Keratinocyte (primary cell): Measurements from ENCODE around the gene GRM5. TPM values are rescaled to one million over a fixed set of nuclear protein-coding genes. Genes with fewer than 3 reads are reported as not detected.

ENCODE experiments used
- DNase-seq: peaks from one replicate; pipeline ENCODE4 v3.0.0-alpha.2; 2011; ENCODE audit warnings: low read depth, missing footprints, low spot score
- FAIRE-seq: peaks from 2 replicates; lab custom pipeline; 2011; peaks lifted over from hg19 to GRCh38; lab: Jason Lieb, UNC
- H2AFZ ChIP-seq: 2 replicates; pipeline ENCODE4 v1.6.0; 2012; ENCODE audit warnings: low read length, control low read depth, inconsistent platforms; ENCODE audit not compliant: control insufficient read depth
- H3K27ac ChIP-seq: 2 replicates; pipeline ENCODE4 v1.5.1; 2011; ENCODE audit warnings: low read length; ENCODE audit not compliant: control insufficient read depth, insufficient read depth
- H3K27me3 ChIP-seq: 3 replicates; pipeline ENCODE4 v1.6.0; 2011; ENCODE audit warnings: low read length; ENCODE audit not compliant: control insufficient read depth, insufficient read depth; ENCODE audit errors: extremely low read depth
- H3K36me3 ChIP-seq, 2 experiments: 2 replicates in 1 of 2; 3 replicates in 1 of 2; pipeline ENCODE4 v1.5.1; 2011; ENCODE audit warnings: low read length in 2 of 2, mild to moderate bottlenecking in 1 of 2; ENCODE audit not compliant: control insufficient read depth in 2 of 2, insufficient read depth in 2 of 2; ENCODE audit errors: extremely low read depth in 1 of 2
- H3K4me1 ChIP-seq: 3 replicates; pipeline ENCODE4 v1.5.1; 2011; ENCODE audit warnings: low read length; ENCODE audit not compliant: control insufficient read depth, insufficient read depth; ENCODE audit errors: extremely low read depth
- H3K4me2 ChIP-seq: 3 replicates; pipeline ENCODE4 v1.6.0; 2011; ENCODE audit warnings: low read depth, low read length; ENCODE audit not compliant: control insufficient read depth, insufficient read depth; ENCODE audit errors: extremely low read depth
- H3K4me3 ChIP-seq, 3 experiments: fragments of 200-600 bp in 1 of 3; sonication (generic) in 1 of 3; 2 replicates in 2 of 3; 3 replicates in 1 of 3; pipeline ENCODE4 v1.5.1; 2011 to 2016; ENCODE audit warnings: low read length in 3 of 3, mild to moderate bottlenecking in 3 of 3, control low read depth in 2 of 3, inconsistent platforms in 1 of 3, low read depth in 1 of 3, mixed read lengths in 1 of 3, mixed run types in 1 of 3, moderate library complexity in 1 of 3; ENCODE audit not compliant: control insufficient read depth in 2 of 3, insufficient read depth in 2 of 3; ENCODE audit errors: extremely low read depth in 1 of 3
- H3K79me2 ChIP-seq: 2 replicates; pipeline ENCODE4 v1.6.0; 2012; ENCODE audit warnings: low read length; ENCODE audit not compliant: control insufficient read depth, insufficient read depth
- H3K9ac ChIP-seq: 3 replicates; pipeline ENCODE4 v1.6.0; 2011; ENCODE audit warnings: low read length; ENCODE audit not compliant: control insufficient read depth, insufficient read depth; ENCODE audit errors: extremely low read depth
- H3K9me1 ChIP-seq: 3 replicates; pipeline ENCODE4 v1.6.0; 2011; ENCODE audit warnings: low read length; ENCODE audit not compliant: control insufficient read depth, insufficient read depth; ENCODE audit errors: extremely low read depth
- H3K9me3 ChIP-seq: 2 replicates; pipeline ENCODE4 v1.5.1; 2012; ENCODE audit warnings: low read depth, low read length; ENCODE audit not compliant: control insufficient read depth
- H4K20me1 ChIP-seq: 3 replicates; pipeline ENCODE4 v1.6.0; 2011; ENCODE audit warnings: low read length; ENCODE audit not compliant: control insufficient read depth, insufficient read depth; ENCODE audit errors: extremely low read depth
- CTCF ChIP-seq, 3 experiments: IDR thresholded peaks in 1 of 3; conservative IDR thresholded peaks in 1 of 3; optimal IDR thresholded peaks in 1 of 3; 2 replicates in 2 of 3; 3 replicates in 1 of 3; pipeline versions ENCODE3 to v1.5.1; 2011; ENCODE audit warnings: low read length in 3 of 3, mild to moderate bottlenecking in 3 of 3, moderate library complexity in 2 of 3, control low read depth in 1 of 3, inconsistent platforms in 1 of 3; ENCODE audit not compliant: insufficient read depth in 2 of 3; ENCODE audit errors: extremely low read depth in 1 of 3
- EZH2 ChIP-seq: IDR thresholded peaks from one replicate; pipeline ENCODE4 v1.6.1; 2012; ENCODE audit warnings: inconsistent platforms, mild to moderate bottlenecking, low read length, moderate library complexity
- dilution Hi-C: fragments of 300-500 bp; cut with MboI; formaldehyde crosslinking; loops from one replicate; pipeline ENCODE4 v1.7.0; 2020; ENCODE audit warnings: low sequenced_read_pairs; ENCODE audit not compliant: extremely low pct_ligation_motif_present
- polyA plus RNA-seq, 5 experiments: library from polyadenylated mRNA; depleted of rRNA in 3 of 5; stranded (reverse) in 3 of 5; stranded (forward) in 1 of 5; unstranded in 1 of 5; fragments of >200 nt; gene quantifications; 1 replicate in 1 of 5; 2 replicates in 3 of 5; 3 replicates in 1 of 5; pipeline versions ENCODE4 v1.2.1 to v1.2.3, GENCODE V29; 2011 to 2012; ENCODE audit warnings: missing spikeins in 2 of 5, low read depth in 1 of 5, low replicate concordance in 1 of 5

Gene GRM5
- polyA plus RNA-seq, 1 donor (not counting 4 experiments of a cell fraction or from before 2014, with no cell fraction given) = not detected

- no peak for FAIRE-seq
- DNase-seq = no peak
- Histone ChIP-seq H3K9me1 (no peaks in the 10 kb centered on the region), H3K4me2 (no peak overlapping the region), H3K9me3 (no peaks in the 10 kb centered on the region), H3K36me3 (no peaks in the 10 kb centered on the region), H3K79me2 (no peaks in the 10 kb centered on the region), H2AFZ (no peak overlapping the region), H3K27me3 (no peaks in the 10 kb centered on the region), H3K4me3 (no peak overlapping the region), H3K4me1 (no peaks in the 10 kb centered on the region), H3K9ac (no peak overlapping the region), H4K20me1 (no peaks in the 10 kb centered on the region), H3K27ac (no peak overlapping the region)
- dilution Hi-C loops = no loop called here
- TF ChIP-seq EZH2 = no peak
- no peak for TF ChIP-seq CTCF (optimal IDR thresholded peaks at IDR 0.05 in 1 of 3, IDR thresholded peaks at IDR 0.05 in 1 of 3, conservative IDR thresholded peaks at IDR 0.05 in 1 of 3; ENCODE audit: extremely low read depth in 1 of 3, insufficient read depth in 2 of 3, low read length in 3 of 3)
Observed at GRCh38 chr11:88603091-88603867, 462.5 kb downstream of the GRM5 start.

GRCh38 chr11:88597387-88597786 is 468.4 kb downstream of the GRM5 start:
- no peak overlapping the region for H3K4me2 ChIP-seq
- no peak overlapping the region for H3K9ac ChIP-seq
- TF ChIP-seq EZH2 = no peak
- TF ChIP-seq CTCF (optimal IDR thresholded peaks at IDR 0.05 in 1 of 3, IDR thresholded peaks at IDR 0.05 in 1 of 3, conservative IDR thresholded peaks at IDR 0.05 in 1 of 3; ENCODE audit: extremely low read depth in 1 of 3, insufficient read depth in 2 of 3, low read length in 3 of 3) = no peak
- H3K9me3 ChIP-seq = no peaks in the 10 kb centered on the region
- H3K27me3 ChIP-seq = no peaks in the 10 kb centered on the region
- DNase-seq = no peak
- no peaks in the 10 kb centered on the region for H3K4me1 ChIP-seq
- no peaks in the 10 kb centered on the region for H4K20me1 ChIP-seq
- no peak for FAIRE-seq
- H3K36me3 ChIP-seq = no peaks in the 10 kb centered on the region
- dilution Hi-C loops = no loop called here
- H3K27ac ChIP-seq = no peak overlapping the region
- H2AFZ ChIP-seq = no peak overlapping the region
- H3K4me3 ChIP-seq = no peak overlapping the region
- no peaks in the 10 kb centered on the region for H3K79me2 ChIP-seq
- H3K9me1 ChIP-seq = no peaks in the 10 kb centered on the region
